HepG2 (cell line): ENCODE data around the gene LIPT1.

ENCODE experiments used
- MEIS1 ChIP-seq: sonication (generic); formaldehyde crosslinking; IDR thresholded peaks from 2 replicates; pipeline ENCODE4 v1.9.0; 2021; ENCODE audit warnings: mild to moderate bottlenecking, missing genetic modification reagents, moderate library complexity, borderline replicate concordance
- ZNF34 ChIP-seq: sonication (generic); formaldehyde crosslinking; IDR thresholded peaks from 2 replicates; pipeline ENCODE4 v1.4.0; 2020; ENCODE audit warnings: mild to moderate bottlenecking, missing genetic modification reagents, borderline replicate concordance
- TF ChIP-seq, protein P1 (sequence below): sonication (generic); formaldehyde crosslinking; IDR thresholded peaks from 2 replicates; pipeline ENCODE4 v1.8.1; 2023; ENCODE audit warnings: mild to moderate bottlenecking, missing genetic modification reagents, borderline replicate concordance

DNA sequence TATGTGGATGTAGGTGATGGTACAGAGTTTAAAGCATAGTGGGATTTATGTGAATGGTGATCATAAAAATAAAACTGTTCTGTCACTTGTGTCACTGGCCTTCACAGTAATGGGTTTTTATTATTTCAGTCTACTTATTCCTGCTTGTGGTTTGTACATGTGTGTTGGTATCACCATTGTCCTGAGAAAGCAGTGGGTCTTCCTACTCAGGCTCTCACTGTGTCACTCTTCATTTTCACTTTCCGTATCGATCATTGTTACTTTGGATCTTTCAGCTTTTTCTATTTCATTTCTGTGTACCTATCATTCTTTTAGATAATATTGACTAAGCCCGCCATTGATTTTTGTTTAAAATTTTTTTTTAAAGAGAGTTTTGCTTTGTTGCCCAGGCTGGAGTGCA lies 33.6 kb downstream of the LIPT1 start:
- TF ChIP-seq MEIS1 = no peak
- no peak for TF ChIP-seq ZNF34 (CRISPR knock-in tag)
- TF ChIP-seq, protein P1, sequence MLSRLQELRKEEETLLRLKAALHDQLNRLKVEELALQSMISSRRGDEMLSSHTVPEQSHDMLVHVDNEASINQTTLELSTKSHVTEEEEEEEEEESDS (CRISPR knock-in tag) = no peak
